ENCODE measurements around the gene PDP2.
A peak's percentile ranks its signal among the peaks of the same experiment; 100 is the strongest.

Gene PDP2

DNA sequence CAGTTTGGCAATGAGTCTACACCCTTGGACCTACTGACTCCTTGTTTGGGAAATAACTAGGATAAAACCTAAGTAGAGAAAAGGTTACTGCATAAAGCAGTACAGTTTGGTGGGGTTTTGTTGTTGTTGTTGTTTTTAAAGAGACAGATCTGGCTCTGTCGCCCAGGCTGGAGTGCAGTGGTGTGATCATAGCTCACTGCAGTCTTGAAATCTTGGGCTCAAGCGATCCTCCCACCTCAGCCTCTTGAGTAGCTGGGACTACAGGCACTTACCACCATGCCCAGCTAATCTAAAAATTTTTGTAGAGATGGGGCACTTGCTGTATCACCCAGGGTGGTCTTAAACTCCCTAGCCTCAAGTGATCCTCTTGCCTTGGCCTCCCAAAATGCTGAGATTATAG lies 1.2 kb downstream of the PDP2 start:
- no peak for DNase-seq (ENCODE audit: low read depth)
- peak overlapping the region; percentile 90 for H3K4me3 ChIP-seq (ENCODE audit: control insufficient read depth, low read depth, low read length)
- TF ChIP-seq, protein P1, sequence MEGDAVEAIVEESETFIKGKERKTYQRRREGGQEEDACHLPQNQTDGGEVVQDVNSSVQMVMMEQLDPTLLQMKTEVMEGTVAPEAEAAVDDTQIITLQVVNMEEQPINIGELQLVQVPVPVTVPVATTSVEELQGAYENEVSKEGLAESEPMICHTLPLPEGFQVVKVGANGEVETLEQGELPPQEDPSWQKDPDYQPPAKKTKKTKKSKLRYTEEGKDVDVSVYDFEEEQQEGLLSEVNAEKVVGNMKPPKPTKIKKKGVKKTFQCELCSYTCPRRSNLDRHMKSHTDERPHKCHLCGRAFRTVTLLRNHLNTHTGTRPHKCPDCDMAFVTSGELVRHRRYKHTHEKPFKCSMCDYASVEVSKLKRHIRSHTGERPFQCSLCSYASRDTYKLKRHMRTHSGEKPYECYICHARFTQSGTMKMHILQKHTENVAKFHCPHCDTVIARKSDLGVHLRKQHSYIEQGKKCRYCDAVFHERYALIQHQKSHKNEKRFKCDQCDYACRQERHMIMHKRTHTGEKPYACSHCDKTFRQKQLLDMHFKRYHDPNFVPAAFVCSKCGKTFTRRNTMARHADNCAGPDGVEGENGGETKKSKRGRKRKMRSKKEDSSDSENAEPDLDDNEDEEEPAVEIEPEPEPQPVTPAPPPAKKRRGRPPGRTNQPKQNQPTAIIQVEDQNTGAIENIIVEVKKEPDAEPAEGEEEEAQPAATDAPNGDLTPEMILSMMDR (IDR thresholded peaks at IDR 0.05; ENCODE audit: control insufficient read depth, insufficient read depth, low read depth, low read length, missing control alignments) = no peak

DNA sequence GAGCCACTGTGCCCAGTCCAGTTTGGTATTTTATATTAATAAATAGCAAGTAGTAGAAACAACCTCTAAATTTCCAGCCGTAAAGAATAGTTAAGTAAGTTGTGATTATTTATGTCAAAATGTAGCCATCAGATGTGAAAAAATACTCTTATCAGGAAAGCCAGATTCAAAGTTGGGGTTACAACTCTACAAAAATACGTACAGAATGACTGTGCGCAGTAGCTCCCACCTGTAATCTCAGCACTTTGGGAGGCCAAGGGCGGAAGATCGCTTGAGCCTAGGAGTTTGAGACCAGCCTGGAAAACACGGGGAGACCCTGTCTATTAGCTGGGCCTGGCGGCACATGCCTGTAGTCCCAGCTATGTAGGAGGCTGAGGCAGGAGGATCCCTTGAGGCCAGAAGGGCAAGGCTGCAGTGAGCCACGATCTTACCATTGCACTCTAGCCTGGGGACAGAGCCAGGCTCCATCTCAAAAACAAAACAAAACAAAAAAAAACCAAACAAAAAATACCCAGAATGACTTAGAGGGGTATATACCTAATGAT lies 1.7 kb downstream of the PDP2 start:
- no peak overlapping the region for H3K4me3 ChIP-seq (ENCODE audit: control insufficient read depth, low read depth, low read length)
- TF ChIP-seq, protein P1 (IDR thresholded peaks at IDR 0.05; ENCODE audit: control insufficient read depth, insufficient read depth, low read depth, low read length, missing control alignments) = no peak
- DNase-seq (ENCODE audit: low read depth) = no peak

DNA sequence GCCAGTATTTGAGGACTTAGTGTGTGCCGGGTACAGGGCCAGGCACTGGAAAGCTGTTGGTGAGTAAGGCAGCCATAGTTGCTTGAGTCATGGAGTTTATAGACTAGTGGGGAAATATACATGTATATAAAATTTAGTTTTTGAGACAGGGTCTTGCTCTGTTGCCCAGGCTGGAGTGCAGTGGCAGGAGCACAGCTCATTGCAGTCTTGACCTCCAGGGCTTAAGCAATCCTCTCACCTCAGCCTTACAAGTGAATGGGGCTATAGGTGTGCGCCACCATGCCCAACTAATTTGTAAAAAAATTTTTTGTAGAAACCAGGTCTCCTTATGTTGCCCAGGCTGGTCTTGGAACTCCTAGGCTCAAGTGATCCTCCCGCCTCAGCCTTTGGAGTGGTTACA lies 2.4 kb downstream of the PDP2 start:
- no peak overlapping the region for H3K4me3 ChIP-seq (ENCODE audit: control insufficient read depth, low read depth, low read length)
- DNase-seq (ENCODE audit: low read depth) = no peak
- TF ChIP-seq, protein P1 (IDR thresholded peaks at IDR 0.05; ENCODE audit: control insufficient read depth, insufficient read depth, low read depth, low read length, missing control alignments) = no peak

DNA sequence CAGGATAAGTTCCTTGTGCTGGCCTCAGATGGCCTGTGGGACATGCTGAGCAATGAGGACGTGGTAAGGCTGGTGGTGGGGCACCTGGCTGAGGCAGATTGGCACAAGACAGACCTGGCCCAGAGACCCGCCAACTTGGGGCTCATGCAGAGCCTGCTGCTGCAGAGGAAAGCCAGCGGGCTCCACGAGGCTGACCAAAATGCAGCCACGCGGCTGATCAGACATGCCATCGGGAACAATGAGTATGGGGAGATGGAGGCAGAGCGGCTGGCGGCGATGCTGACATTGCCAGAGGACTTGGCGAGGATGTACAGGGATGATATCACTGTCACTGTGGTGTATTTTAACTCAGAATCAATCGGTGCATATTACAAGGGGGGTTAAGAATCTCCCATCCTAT lies 5.2 kb downstream of the PDP2 start:
- TF ChIP-seq, protein P1 (IDR thresholded peaks at IDR 0.05; ENCODE audit: control insufficient read depth, insufficient read depth, low read depth, low read length, missing control alignments) = no peak
- H3K4me3 ChIP-seq (ENCODE audit: control insufficient read depth, low read depth, low read length) = no peak overlapping the region
- no peak for DNase-seq (ENCODE audit: low read depth)

DNA sequence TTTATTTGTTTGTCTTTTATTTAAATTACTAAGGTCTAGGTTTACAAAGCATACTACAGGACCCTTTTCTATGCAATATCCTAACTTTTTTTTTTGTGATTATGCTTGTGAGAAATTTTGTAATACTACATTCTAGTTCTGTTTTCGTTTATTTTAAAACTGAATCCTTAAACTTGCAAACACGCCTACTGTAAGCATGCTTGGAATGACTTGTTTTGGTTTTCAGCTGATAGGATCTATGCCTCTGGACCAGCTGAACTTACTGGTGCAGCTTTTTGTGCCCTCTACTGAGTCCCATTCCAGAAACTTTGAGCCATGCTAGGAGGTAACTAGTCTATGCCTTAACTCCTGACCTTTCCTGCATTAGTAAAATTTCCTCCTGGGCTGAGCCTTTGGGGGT lies 6.0 kb downstream of the PDP2 start:
- no peak for DNase-seq (ENCODE audit: low read depth)
- TF ChIP-seq, protein P1 (IDR thresholded peaks at IDR 0.05; ENCODE audit: control insufficient read depth, insufficient read depth, low read depth, low read length, missing control alignments) = no peak
- H3K4me3 ChIP-seq (ENCODE audit: control insufficient read depth, low read depth, low read length) = no peak overlapping the region

DNA sequence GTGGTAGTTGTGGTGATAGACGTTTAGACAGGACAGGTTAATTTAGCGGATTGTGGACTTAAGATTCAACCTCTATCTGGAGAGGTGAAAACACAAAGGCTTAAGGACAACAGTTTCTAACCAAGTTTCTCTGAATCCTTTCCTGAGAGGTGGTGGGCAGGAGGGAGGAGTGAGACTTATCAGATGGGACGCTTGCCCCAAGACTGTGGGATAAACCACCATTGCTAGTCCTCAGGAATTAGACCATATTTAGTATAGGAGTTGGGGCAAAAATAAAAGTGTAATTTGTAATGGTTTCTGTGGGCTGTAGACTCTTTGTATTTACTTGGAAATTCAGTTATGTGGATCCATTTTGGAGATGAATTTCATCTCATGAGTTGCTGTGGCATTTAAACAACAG lies 6.6 kb downstream of the PDP2 start:
- TF ChIP-seq, protein P1 (IDR thresholded peaks at IDR 0.05; ENCODE audit: control insufficient read depth, insufficient read depth, low read depth, low read length, missing control alignments) = no peak
- DNase-seq (ENCODE audit: low read depth) = no peak
- H3K4me3 ChIP-seq (ENCODE audit: control insufficient read depth, low read depth, low read length) = no peak overlapping the region

All from AG09309 (cell line).